ENCODE results near the gene RPL38.

GRCh38 chr17:74215342-74215727, 11.9 kb downstream of the RPL38 start:
- no peak for TF ChIP-seq ZFX (IDR thresholded peaks at IDR 0.05)
- no peak for TF ChIP-seq CTCF (conservative IDR thresholded peaks at IDR 0.05)

Data from C4-2B (cell line).